GM18873 (cell line): Measurements from ENCODE around the gene RYR2.
"Not testable (repeated sequence)": the region's sequence is repeated elsewhere in the genome, so short reads cannot be mapped to it uniquely, and the experiment has no call there.

ENCODE experiments used
- ATAC-seq: cut with Tn5 transposase; IDR thresholded peaks from one replicate; pipeline ENCODE4 v1.9.1; 2021; ENCODE audit warnings: mild to moderate bottlenecking, moderate library complexity, moderate number of reproducible peaks; ENCODE audit not compliant: unreplicated experiment, low FRiP score

Gene RYR2

GRCh38 chr1:237134929-237135328 is 92.9 kb downstream of the RYR2 start:
- ATAC-seq: no peak

DNA sequence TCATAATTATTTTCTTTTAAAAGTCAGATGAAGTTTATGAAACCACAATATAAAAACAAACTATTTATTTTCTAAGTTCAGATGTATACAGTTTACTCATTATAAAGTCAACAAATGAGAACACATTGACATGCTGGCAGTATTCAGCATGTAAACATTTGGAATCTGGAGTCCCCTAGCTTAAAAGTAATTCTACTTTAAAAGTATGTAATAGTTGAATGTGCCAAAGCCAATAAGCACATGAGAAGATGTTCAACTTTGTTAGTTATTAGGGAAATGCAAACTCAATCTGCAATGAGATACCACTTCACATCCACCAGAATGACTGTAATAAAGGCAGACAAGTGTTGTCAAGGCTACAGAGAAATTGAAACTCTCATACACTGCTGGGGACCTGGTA is 96.6 kb downstream of the RYR2 start:
- ATAC-seq: no peak

DNA sequence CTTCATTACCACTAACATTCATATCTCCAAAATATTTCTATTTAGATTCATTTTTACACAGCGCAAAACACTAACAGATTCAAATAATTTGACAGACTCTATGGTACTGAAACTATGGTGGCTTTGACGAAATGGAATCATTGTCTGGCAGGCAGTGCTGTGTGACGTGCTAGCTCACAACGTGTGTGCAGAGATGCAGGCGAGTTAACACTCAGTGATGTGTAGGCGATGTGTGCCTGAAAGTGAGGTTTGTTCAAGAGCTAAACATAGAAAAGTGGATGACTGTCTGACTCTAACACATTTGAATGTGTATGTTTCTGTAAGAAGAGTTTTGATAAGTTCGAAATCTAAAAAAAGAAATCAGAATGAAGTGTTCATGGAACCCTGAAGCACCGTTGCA is 97.7 kb downstream of the RYR2 start:
- no peak for ATAC-seq

- ATAC-seq: no peak
Observed at GRCh38 chr1:237140986-237141385, 99.0 kb downstream of the RYR2 start.

DNA sequence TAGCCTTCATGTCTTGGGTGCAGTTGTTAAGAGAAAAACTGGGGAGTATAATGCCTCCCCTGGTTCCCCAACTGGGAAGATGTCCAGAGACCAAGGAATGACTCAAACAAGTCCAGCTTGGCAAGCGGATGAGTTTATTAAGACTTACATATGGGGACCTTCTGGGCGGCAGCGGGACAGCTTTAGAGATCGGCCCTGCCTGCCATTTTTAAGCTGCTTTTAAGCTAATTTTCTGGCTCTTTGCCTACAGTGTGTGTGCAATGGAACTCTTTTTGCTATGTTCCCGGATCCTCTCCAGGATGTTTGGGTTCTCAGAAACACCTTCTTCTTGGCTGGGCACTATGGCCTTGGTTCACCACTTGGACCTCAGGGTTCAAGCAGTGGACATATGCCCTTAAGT is 99.5 kb downstream of the RYR2 start:
- no peak for ATAC-seq

DNA sequence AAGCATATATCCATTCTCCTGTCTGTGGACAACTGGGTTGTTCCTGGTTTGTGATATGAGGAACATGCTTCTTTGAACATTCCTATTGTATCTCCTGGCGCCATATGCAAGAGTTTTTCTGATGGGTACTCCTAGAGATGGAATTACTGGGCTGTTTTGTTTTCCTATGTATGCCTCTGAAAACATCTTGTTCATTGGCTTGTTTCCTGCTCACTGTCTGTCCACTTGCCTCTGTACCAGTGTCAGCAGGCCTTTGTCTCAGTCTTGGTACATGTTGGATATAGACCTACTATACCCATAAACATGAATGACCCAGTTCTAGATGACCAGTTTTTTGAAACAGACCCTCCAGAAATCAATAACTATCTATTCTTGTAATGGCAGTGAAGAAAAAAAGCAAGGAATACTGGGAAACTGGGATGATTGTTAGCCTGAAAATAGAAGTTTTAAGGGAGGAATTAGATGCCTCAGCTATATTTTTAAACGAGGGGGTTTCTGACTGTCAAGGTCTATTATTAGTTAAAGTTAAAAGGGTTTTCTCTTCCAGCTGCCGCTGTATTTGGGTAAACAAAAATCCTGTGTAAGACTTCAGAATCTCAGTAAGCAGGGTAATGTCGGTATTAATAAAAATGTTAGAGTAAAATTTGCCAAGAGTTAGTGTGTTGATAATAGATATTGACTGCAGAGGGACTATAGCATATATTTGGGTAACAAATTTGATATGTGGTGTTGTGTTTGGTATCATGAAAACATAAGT is 103.6 kb downstream of the RYR2 start:
- no peak for ATAC-seq

GRCh38 chr1:237146241-237146640 is 104.3 kb downstream of the RYR2 start:
- no peak for ATAC-seq

GRCh38 chr1:237149857-237150256 is 107.9 kb downstream of the RYR2 start:
- no peak for ATAC-seq

- not testable (repeated sequence) for ATAC-seq
Observed at GRCh38 chr1:237151979-237152378, 110.0 kb downstream of the RYR2 start.

GRCh38 chr1:237152506-237153335 is 110.7 kb downstream of the RYR2 start:
- ATAC-seq: no peak

GRCh38 chr1:237154157-237154556 is 112.2 kb downstream of the RYR2 start:
- no peak for ATAC-seq

GRCh38 chr1:237164406-237165352 is 122.7 kb downstream of the RYR2 start:
- ATAC-seq: no peak

- no peak for ATAC-seq
Observed at GRCh38 chr1:237166086-237166485, 124.1 kb downstream of the RYR2 start.

- no peak for ATAC-seq
Observed at GRCh38 chr1:237166593-237167101, 124.7 kb downstream of the RYR2 start.

GRCh38 chr1:237170149-237170548 is 128.2 kb downstream of the RYR2 start:
- no peak for ATAC-seq

DNA sequence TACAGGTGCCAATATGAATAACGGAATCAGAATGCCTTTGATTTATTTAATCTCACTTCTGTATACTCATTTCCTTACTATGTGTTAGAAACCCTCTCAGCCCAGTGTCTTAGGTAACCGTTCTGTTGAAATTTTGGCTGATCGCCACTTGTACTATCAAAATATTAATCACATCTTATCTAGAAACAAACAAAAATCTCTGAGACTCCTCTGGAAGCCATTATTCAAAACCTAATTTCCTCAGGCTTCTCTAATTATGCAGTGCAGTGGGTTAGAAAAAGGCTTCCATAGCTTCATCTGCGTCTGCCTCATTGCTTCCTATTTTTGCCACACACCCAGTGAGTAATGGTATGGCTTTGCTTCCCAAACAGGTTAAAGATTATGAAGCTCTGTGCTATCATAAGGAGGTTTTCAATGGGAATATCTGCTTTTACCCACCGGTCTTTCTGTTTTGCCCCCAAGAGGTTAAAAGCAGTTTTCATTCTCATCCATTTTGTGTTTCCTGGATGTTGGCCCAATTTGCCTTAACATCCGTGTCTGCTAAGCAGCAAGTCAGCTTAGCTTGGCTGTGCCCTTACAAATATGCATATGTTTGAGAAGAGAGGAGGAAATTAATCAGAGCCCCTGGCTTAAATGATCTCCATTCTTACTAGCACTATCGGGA is 129.6 kb downstream of the RYR2 start:
- ATAC-seq: no peak

DNA sequence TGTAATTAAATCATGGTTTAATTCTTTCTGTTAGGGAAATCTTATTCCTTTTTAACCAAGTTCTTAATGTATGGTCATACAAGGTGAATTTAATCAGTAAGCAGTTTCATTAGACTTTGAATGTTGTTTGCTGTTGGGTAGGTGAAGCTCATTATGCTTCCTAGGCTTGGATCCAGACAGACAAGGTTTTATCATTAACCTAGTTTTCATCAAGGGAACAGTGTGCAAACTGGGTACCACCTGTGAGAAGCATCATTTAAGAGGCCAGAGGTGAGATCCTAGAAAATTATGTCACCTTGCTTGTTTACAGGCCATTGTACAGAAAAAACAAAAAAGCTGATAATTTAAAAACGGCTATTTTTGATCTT is 130.1 kb downstream of the RYR2 start:
- no peak for ATAC-seq

DNA sequence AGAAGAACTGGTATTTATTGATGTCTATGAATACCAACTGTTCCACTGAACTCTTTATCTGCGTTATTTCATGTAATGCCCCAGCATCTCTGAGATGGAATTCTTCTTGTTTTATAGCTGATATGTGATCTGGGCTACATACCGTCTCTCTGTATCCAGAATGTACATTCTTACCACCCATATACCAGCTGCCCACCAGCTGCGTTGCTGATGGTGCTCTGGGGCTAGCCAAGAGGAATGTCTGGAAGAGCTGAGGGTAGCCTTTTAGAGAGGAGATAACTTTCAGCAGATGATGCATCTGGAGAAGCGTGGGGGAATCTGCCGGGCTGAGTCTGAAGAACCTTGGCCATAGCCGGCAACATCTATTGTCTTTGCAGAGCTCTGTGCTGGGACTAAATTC is 137.5 kb downstream of the RYR2 start:
- no peak for ATAC-seq

DNA sequence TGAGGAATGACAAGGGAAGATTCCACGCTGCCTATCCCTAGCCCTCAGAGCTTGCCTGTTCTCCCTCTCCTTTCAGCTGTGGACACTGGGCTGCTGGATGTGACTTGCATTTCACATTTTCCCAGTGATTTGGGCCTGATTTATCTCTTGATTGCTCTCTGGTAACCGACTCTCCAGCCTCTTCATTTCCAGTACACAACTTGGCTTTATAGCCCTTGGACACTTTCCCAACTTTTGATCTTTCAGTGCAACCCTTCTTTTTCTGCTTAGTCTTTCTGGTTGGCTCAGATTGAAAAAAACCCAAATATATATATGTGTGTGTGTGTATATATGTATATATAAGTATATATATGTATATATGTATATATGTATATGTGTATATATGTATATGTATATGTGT is 138.3 kb downstream of the RYR2 start:
- ATAC-seq: no peak

GRCh38 chr1:237181743-237182317 is 139.8 kb downstream of the RYR2 start:
- ATAC-seq: no peak
